OCI-LY3 (cell line): ENCODE measurements around the gene AGT.

ENCODE experiments used
- H2AFZ ChIP-seq: fragments of 200-600, 300-600 bp; shearing (Covaris generic); 2 replicates; pipeline ENCODE4 v1.6.0; 2014; ENCODE audit warnings: antibody characterized with exemption, low read depth, low read length
- H3K27ac ChIP-seq: fragments of 200-600, 300-600 bp; sonication (generic); 2 replicates; pipeline ENCODE4 v1.5.1; 2014; ENCODE audit warnings: mild to moderate bottlenecking, low read length, moderate library complexity, mixed read lengths
- H3K27me3 ChIP-seq: fragments of 200-600, 300-600 bp; sonication (generic); 2 replicates; pipeline ENCODE4 v1.6.1; 2014; ENCODE audit warnings: low read depth, low read length, mixed read lengths
- H3K36me3 ChIP-seq: fragments of 200-600, 300-600 bp; sonication (generic); replicated peaks from 2 replicates; pipeline ENCODE3; 2014; ENCODE audit warnings: low read depth, low read length, mixed read lengths
- H3K4me1 ChIP-seq: fragments of 300-600, 200-600 bp; sonication (generic); 2 replicates; pipeline ENCODE4 v1.6.1; 2014; ENCODE audit warnings: low read length, mixed read lengths
- H3K4me2 ChIP-seq: fragments of 200-600, 300-600 bp; sonication (generic); 2 replicates; pipeline ENCODE4 v1.6.1; 2014; ENCODE audit warnings: low read length, mixed read lengths
- H3K4me3 ChIP-seq: fragments of 300-600, 200-600 bp; sonication (generic); 2 replicates; pipeline ENCODE4 v1.5.1; 2014; ENCODE audit warnings: antibody characterized with exemption, mild to moderate bottlenecking, low read length, moderate library complexity
- H3K79me2 ChIP-seq: fragments of 300-600, 200-600 bp; shearing (Covaris generic); 2 replicates; pipeline ENCODE4 v1.6.1; 2014; ENCODE audit warnings: mild to moderate bottlenecking, low read length, mixed read lengths
- H3K9ac ChIP-seq: fragments of 300-600, 200-600 bp; shearing (Covaris generic); 2 replicates; pipeline ENCODE4 v1.6.0; 2014; ENCODE audit warnings: mild to moderate bottlenecking, low read length, moderate library complexity
- H3K9me3 ChIP-seq: fragments of 200-600, 300-600 bp; shearing (Covaris generic); 2 replicates; pipeline ENCODE4 v1.6.1; 2014; ENCODE audit warnings: low read length, mixed read lengths; ENCODE audit not compliant: insufficient read depth
- H4K20me1 ChIP-seq: fragments of 200-600, 300-600 bp; sonication (generic); 2 replicates; pipeline ENCODE4 v1.6.1; 2016; ENCODE audit warnings: low read length, mixed read lengths; ENCODE audit not compliant: insufficient read depth
- CTCF ChIP-seq: fragments of 200-600, 300-600 bp; sonication (generic); IDR thresholded peaks from 2 replicates; pipeline ENCODE4 v1.5.1; 2014; ENCODE audit warnings: antibody characterized with exemption, low read length, low read depth
- EZH2phosphoT487 ChIP-seq: fragments of 200-600 bp; shearing (Covaris generic); IDR thresholded peaks from 2 replicates; pipeline ENCODE4 v1.6.1; 2018; ENCODE audit warnings: antibody characterized with exemption, mixed run types, low read depth

AGT gene

GRCh38 chr1:230702934-230703678 lies 10.8 kb downstream of the AGT start:
- Histone ChIP-seq H3K27me3 (no peaks in the 10 kb centered on the region), H2AFZ (no peak overlapping the region), H3K9ac (no peak overlapping the region), H3K27ac (no peak overlapping the region), H3K4me1 (no peaks in the 10 kb centered on the region), H3K36me3 (no peaks in the 10 kb centered on the region), H3K4me2 (no peak overlapping the region), H3K9me3 (no peaks in the 10 kb centered on the region), H3K79me2 (no peaks in the 10 kb centered on the region), H3K4me3 (no peak overlapping the region), H4K20me1 (no peaks in the 10 kb centered on the region)
- no peak for TF ChIP-seq CTCF
- TF ChIP-seq EZH2phosphoT487: no peak

GRCh38 chr1:230701895-230702768 lies 11.8 kb downstream of the AGT start:
- Histone ChIP-seq H3K4me1 (no peaks in the 10 kb centered on the region), H3K4me3 (no peak overlapping the region), H4K20me1 (no peaks in the 10 kb centered on the region), H3K36me3 (no peaks in the 10 kb centered on the region), H3K27me3 (no peaks in the 10 kb centered on the region), H3K4me2 (no peak overlapping the region), H3K27ac (no peak overlapping the region), H3K9ac (no peak overlapping the region), H3K79me2 (no peaks in the 10 kb centered on the region), H2AFZ (no peak overlapping the region), H3K9me3 (no peaks in the 10 kb centered on the region)
- TF ChIP-seq CTCF: no peak
- no peak for TF ChIP-seq EZH2phosphoT487

- Histone ChIP-seq H2AFZ (no peak overlapping the region), H3K36me3 (no peaks in the 10 kb centered on the region), H3K27ac (no peak overlapping the region), H3K4me2 (no peak overlapping the region), H4K20me1 (no peaks in the 10 kb centered on the region), H3K79me2 (no peaks in the 10 kb centered on the region), H3K4me1 (no peaks in the 10 kb centered on the region), H3K4me3 (no peak overlapping the region), H3K9me3 (no peaks in the 10 kb centered on the region), H3K27me3 (no peaks in the 10 kb centered on the region), H3K9ac (no peak overlapping the region)
- no peak for TF ChIP-seq CTCF
- no peak for TF ChIP-seq EZH2phosphoT487
Measured at GRCh38 chr1:230701434-230701833, 12.5 kb downstream of the AGT start.

- TF ChIP-seq EZH2phosphoT487 (no peak), CTCF (no peak)
- no peaks in the 10 kb centered on the region for H3K9me3 ChIP-seq
- H3K4me1 ChIP-seq: no peaks in the 10 kb centered on the region
- H3K4me2 ChIP-seq: no peak overlapping the region
- peaks cover 2% of the 10 kb centered on the region for H3K36me3 ChIP-seq
- no peaks in the 10 kb centered on the region for H3K79me2 ChIP-seq
- H3K9ac ChIP-seq: no peak overlapping the region
- H2AFZ ChIP-seq: no peak overlapping the region
- no peak overlapping the region for H3K27ac ChIP-seq
- no peaks in the 10 kb centered on the region for H4K20me1 ChIP-seq
- no peaks in the 10 kb centered on the region for H3K27me3 ChIP-seq
- no peak overlapping the region for H3K4me3 ChIP-seq
Measured at GRCh38 chr1:230700132-230700531, 13.8 kb downstream of the AGT start.
